GM18502 (cell line): ENCODE data around the gene UBA5.
"Not testable (repeated sequence)": the region's sequence is repeated elsewhere in the genome, so short reads cannot be mapped to it uniquely, and the experiment has no call there.

ENCODE experiments used
- ATAC-seq: cut with Tn5 transposase; IDR thresholded peaks from one replicate; pipeline ENCODE4 v1.9.1; 2021; ENCODE audit warnings: mild to moderate bottlenecking; ENCODE audit not compliant: unreplicated experiment, poor library complexity

The UBA5 gene

GRCh38 chr3:132660052-132660810 is at the start of gene UBA5:
TSS of gene UBA5 (plus strand) at chr3:132660329. CDS start at chr3:132660538, 209 bp downstream.
- ATAC-seq = peak; percentile 78

GRCh38 chr3:132615301-132615700 is 44.8 kb upstream of the UBA5 start:
- ATAC-seq = not testable (repeated sequence)

GRCh38 chr3:132615881-132616280 is 44.2 kb upstream of the UBA5 start:
- ATAC-seq = no peak

- ATAC-seq = no peak
These were observed 43.3 kb upstream of the UBA5 start for GRCh38 chr3:132616780-132617179.

GRCh38 chr3:132622148-132622547 is 38.0 kb upstream of the UBA5 start:
- no peak for ATAC-seq

- ATAC-seq = no peak
These were observed 37.4 kb upstream of the UBA5 start for GRCh38 chr3:132622761-132623160.

GRCh38 chr3:132623646-132624045 is 36.5 kb upstream of the UBA5 start:
- no peak for ATAC-seq

- ATAC-seq = no peak
These were observed 35.3 kb upstream of the UBA5 start for GRCh38 chr3:132624790-132625189.

- peak; percentile 91 for ATAC-seq
These were observed 34.5 kb upstream of the UBA5 start for GRCh38 chr3:132625613-132626012.

GRCh38 chr3:132626955-132627354 is 33.2 kb upstream of the UBA5 start:
- ATAC-seq = no peak

- ATAC-seq = no peak
These were observed 32.0 kb upstream of the UBA5 start for GRCh38 chr3:132628157-132628556.

- no peak for ATAC-seq
These were observed 30.2 kb upstream of the UBA5 start for GRCh38 chr3:132629928-132630327.

- no peak for ATAC-seq
These were observed 29.5 kb upstream of the UBA5 start for GRCh38 chr3:132630612-132631011.

GRCh38 chr3:132635052-132635451 is 25.1 kb upstream of the UBA5 start:
- ATAC-seq = no peak

- ATAC-seq = no peak
These were observed 22.5 kb upstream of the UBA5 start for GRCh38 chr3:132637590-132637989.

- no peak for ATAC-seq
These were observed 21.4 kb upstream of the UBA5 start for GRCh38 chr3:132638706-132639105.

- ATAC-seq = not testable (repeated sequence)
These were observed 18.7 kb upstream of the UBA5 start for GRCh38 chr3:132641427-132641826.

GRCh38 chr3:132641837-132642538 is 18.1 kb upstream of the UBA5 start:
- peak; percentile 49 for ATAC-seq

GRCh38 chr3:132642539-132642847 is 17.6 kb upstream of the UBA5 start:
- no peak for ATAC-seq

- ATAC-seq = no peak
These were observed 16.8 kb upstream of the UBA5 start for GRCh38 chr3:132643366-132643765.

- ATAC-seq = no peak
These were observed 15.1 kb upstream of the UBA5 start for GRCh38 chr3:132645058-132645457.

- ATAC-seq = no peak
These were observed 10.0 kb upstream of the UBA5 start for GRCh38 chr3:132650153-132650552.
